ENCODE data around the gene TTC34.

- no peak for TF ChIP-seq GATA3 (IDR thresholded peaks at IDR 0.05; ENCODE audit: low read depth, low read length)
- TF ChIP-seq GATA2 (IDR thresholded peaks at IDR 0.05; ENCODE audit: low read depth, low read length), result no peak
Observed at GRCh38 chr1:2587860-2588571, 213.5 kb downstream of the TTC34 start.
